ENCODE measurements around the gene RPS2.

GRCh38 chr16:1929105-1929504 is 35.5 kb downstream of the RPS2 start:
- TF ChIP-seq CTCF (conservative IDR thresholded peaks at IDR 0.05 in 1 of 2, IDR thresholded peaks at IDR 0.05 in 1 of 2; ENCODE audit: low read depth in 1 of 2, low read length in 2 of 2) (no peak), EZH2 (IDR thresholded peaks at IDR 0.05; ENCODE audit: low read length, missing control alignments) (no peak)

All from fibroblast of lung (primary cell).